ENCODE results near the gene NCAPD2.

The NCAPD2 gene

GRCh38 chr12:6574576-6575295 lies 80.8 kb downstream of the NCAPD2 start:
- H3K4me3 ChIP-seq (ENCODE audit: insufficient read depth, low read length, poor library complexity, severe bottlenecking), result no peak overlapping the region
- peaks cover 35% of the 10 kb centered on the region for H3K36me3 ChIP-seq (ENCODE audit: low read length)
- peaks cover 24% of the 10 kb centered on the region for H3F3A ChIP-seq (ENCODE audit: insufficient read depth)
- H4K20me1 ChIP-seq (ENCODE audit: low read depth, low read length), result no peaks in the 10 kb centered on the region
- no peaks in the 10 kb centered on the region for H3K27me3 ChIP-seq (ENCODE audit: low read length)
- no peak overlapping the region for H3K27ac ChIP-seq (ENCODE audit: low read depth, low read length)
- TF ChIP-seq CTCF (IDR thresholded peaks at IDR 0.05; ENCODE audit: insufficient read depth, low read length, poor library complexity, severe bottlenecking), result no peak
- TF ChIP-seq EZH2phosphoT487 (conservative IDR thresholded peaks at IDR 0.05; ENCODE audit: low read length), result no peak
- no peak overlapping the region for H3K4me2 ChIP-seq (ENCODE audit: low read depth, low read length, poor library complexity, severe bottlenecking)
- H3K9me2 ChIP-seq (replicated peaks; ENCODE audit: insufficient read depth, low read length), result no peaks in the 10 kb centered on the region
- H2AFZ ChIP-seq (ENCODE audit: low read depth, low read length, severe bottlenecking), result no peak overlapping the region
- no peaks in the 10 kb centered on the region for H3K9me3 ChIP-seq (ENCODE audit: insufficient read depth, low read length)
- H3K79me2 ChIP-seq (ENCODE audit: insufficient read depth, low read length), result no peaks in the 10 kb centered on the region
- H3K9ac ChIP-seq (ENCODE audit: low read length), result no peak overlapping the region

GRCh38 chr12:6575648-6576047 lies 81.7 kb downstream of the NCAPD2 start:
- no peaks in the 10 kb centered on the region for H4K20me1 ChIP-seq (ENCODE audit: low read depth, low read length)
- no peaks in the 10 kb centered on the region for H3K9me2 ChIP-seq (replicated peaks; ENCODE audit: insufficient read depth, low read length)
- peaks cover 17% of the 10 kb centered on the region; the same call in 1 of the 2 replicates for H3F3A ChIP-seq (ENCODE audit: insufficient read depth)
- H3K4me3 ChIP-seq (ENCODE audit: insufficient read depth, low read length, poor library complexity, severe bottlenecking), result no peak overlapping the region
- H2AFZ ChIP-seq (ENCODE audit: low read depth, low read length, severe bottlenecking), result no peak overlapping the region
- no peak overlapping the region for H3K4me2 ChIP-seq (ENCODE audit: low read depth, low read length, poor library complexity, severe bottlenecking)
- no peaks in the 10 kb centered on the region for H3K79me2 ChIP-seq (ENCODE audit: insufficient read depth, low read length)
- no peaks in the 10 kb centered on the region for H3K9me3 ChIP-seq (ENCODE audit: insufficient read depth, low read length)
- no peaks in the 10 kb centered on the region for H3K27me3 ChIP-seq (ENCODE audit: low read length)
- H3K36me3 ChIP-seq (ENCODE audit: low read length), result peaks cover 35% of the 10 kb centered on the region
- H3K9ac ChIP-seq (ENCODE audit: low read length), result no peak overlapping the region
- TF ChIP-seq CTCF (IDR thresholded peaks at IDR 0.05; ENCODE audit: insufficient read depth, low read length, poor library complexity, severe bottlenecking) (no peak), EZH2phosphoT487 (conservative IDR thresholded peaks at IDR 0.05; ENCODE audit: low read length) (no peak)
- H3K27ac ChIP-seq (ENCODE audit: low read depth, low read length), result no peak overlapping the region
